ENCODE data around the gene DNM3. TPM values are rescaled to one million over a fixed set of nuclear protein-coding genes. Genes with fewer than 3 reads are reported as not detected.

The DNM3 gene
- total RNA-seq, 1 experiment from 2014 or later: 0.11 TPM

DNA sequence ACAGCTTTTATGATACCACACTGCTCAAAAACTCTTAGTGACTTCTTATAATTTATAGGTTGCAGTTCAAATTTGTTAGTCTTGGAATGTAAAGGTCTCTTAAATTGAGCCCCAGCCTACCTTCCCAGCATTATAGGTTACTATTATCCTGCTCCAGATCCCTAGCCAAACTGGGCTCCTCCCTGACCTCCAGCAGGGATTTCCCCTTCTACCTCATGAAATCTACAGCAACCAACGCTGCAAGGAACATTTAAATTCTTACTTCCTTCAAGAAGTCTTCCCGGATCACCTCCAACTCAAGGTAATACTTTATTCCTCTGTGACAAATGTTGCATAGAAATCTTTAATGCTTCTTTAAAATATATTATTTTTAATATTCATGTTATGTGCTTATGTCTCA, 324.1 kb downstream of the DNM3 start:
- no peak overlapping the region for H3K27ac Mint-ChIP-seq (ENCODE audit: unreplicated experiment)
- DNase-seq: no peak
- H3K4me3 ChIP-seq (ENCODE audit: low read depth, low read length): no peak overlapping the region
- H3K27me3 ChIP-seq (replicated peaks; ENCODE audit: control insufficient read depth, insufficient read depth, low read length): no peaks in the 10 kb centered on the region
- H3K27me3 Mint-ChIP-seq (ENCODE audit: insufficient read depth, unreplicated experiment): no peaks in the 10 kb centered on the region
- TF ChIP-seq, protein P1, sequence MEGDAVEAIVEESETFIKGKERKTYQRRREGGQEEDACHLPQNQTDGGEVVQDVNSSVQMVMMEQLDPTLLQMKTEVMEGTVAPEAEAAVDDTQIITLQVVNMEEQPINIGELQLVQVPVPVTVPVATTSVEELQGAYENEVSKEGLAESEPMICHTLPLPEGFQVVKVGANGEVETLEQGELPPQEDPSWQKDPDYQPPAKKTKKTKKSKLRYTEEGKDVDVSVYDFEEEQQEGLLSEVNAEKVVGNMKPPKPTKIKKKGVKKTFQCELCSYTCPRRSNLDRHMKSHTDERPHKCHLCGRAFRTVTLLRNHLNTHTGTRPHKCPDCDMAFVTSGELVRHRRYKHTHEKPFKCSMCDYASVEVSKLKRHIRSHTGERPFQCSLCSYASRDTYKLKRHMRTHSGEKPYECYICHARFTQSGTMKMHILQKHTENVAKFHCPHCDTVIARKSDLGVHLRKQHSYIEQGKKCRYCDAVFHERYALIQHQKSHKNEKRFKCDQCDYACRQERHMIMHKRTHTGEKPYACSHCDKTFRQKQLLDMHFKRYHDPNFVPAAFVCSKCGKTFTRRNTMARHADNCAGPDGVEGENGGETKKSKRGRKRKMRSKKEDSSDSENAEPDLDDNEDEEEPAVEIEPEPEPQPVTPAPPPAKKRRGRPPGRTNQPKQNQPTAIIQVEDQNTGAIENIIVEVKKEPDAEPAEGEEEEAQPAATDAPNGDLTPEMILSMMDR (IDR thresholded peaks at IDR 0.05; ENCODE audit: insufficient read depth in 1 of 2, low read depth in 1 of 2, low read length in 1 of 2, severe bottlenecking in 1 of 2, unreplicated experiment in 1 of 2): no peak
- peaks cover 14% of the 10 kb centered on the region for H3K4me1 Mint-ChIP-seq (ENCODE audit: low read depth, unreplicated experiment)
- no TSS peak for BruUV-seq (replicated peaks)
- H3K36me3 Mint-ChIP-seq (ENCODE audit: insufficient read depth, unreplicated experiment): no peaks in the 10 kb centered on the region
- intact Hi-C loops (cut with micrococcal nuclease; ENCODE audit: unreplicated experiment): no loop called here
- no peak overlapping the region for H3K4me3 Mint-ChIP-seq (ENCODE audit: unreplicated experiment)
- no peaks in the 10 kb centered on the region for H3K9me3 Mint-ChIP-seq (ENCODE audit: unreplicated experiment)
- H3K9me3 ChIP-seq: no peaks in the 10 kb centered on the region
- no peaks in the 10 kb centered on the region for H3K36me3 ChIP-seq (ENCODE audit: control insufficient read depth, insufficient read depth, low read length)
- H3K4me1 ChIP-seq: peaks cover 17% of the 10 kb centered on the region
- POLR2A ChIA-PET: no interaction called here
- CTCF ChIA-PET: no interaction called here

DNA sequence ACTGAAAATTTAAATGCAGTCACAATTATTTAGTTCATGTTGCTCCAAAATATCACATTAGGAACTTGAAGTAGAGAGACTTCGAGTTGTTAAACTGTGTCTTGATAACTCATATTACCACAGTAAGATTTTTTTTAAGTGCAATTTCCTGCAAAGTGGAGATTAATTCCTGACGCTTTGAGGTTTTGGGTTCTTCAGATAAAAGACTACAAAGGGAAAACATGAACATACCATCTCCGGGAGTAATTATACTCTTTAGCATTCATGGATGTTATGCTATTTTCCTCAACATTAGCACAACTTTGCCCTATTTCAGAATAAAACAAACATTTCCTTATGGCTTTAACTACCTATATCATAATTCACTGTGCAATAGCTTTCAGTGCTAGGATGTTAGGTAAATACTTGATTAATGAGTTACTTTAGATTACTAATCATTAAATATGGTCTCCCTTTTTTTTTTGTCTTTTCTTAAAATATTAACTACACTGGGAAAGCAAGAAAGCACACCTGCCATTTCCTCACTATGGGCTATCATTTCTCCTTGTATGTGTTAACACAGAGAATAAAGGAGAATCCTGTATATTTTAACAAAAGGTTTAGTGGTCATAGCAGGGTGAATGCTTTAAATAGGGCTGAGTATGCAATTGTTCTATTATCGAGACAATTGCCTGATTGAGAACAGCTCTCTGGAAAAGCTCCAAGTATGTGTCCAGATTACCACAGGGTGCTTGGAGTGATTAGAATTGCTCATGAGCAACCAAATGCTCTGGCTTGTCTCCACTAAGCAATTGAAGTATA, 326.7 kb downstream of the DNM3 start:
- H3K4me1 Mint-ChIP-seq (ENCODE audit: low read depth, unreplicated experiment): peaks cover 14% of the 10 kb centered on the region
- no peak overlapping the region for H3K27ac Mint-ChIP-seq (ENCODE audit: unreplicated experiment)
- no peaks in the 10 kb centered on the region for H3K36me3 Mint-ChIP-seq (ENCODE audit: insufficient read depth, unreplicated experiment)
- no TSS peak for BruUV-seq (replicated peaks)
- no peaks in the 10 kb centered on the region for H3K9me3 Mint-ChIP-seq (ENCODE audit: unreplicated experiment)
- TF ChIP-seq, protein P1 (IDR thresholded peaks at IDR 0.05; ENCODE audit: insufficient read depth in 1 of 2, low read depth in 1 of 2, low read length in 1 of 2, severe bottlenecking in 1 of 2, unreplicated experiment in 1 of 2): no peak
- ChIA-PET POLR2A (no interaction called here), CTCF (no interaction called here)
- no peak overlapping the region for H3K4me3 Mint-ChIP-seq (ENCODE audit: unreplicated experiment)
- no peaks in the 10 kb centered on the region for H3K9me3 ChIP-seq
- no peaks in the 10 kb centered on the region for H3K27me3 Mint-ChIP-seq (ENCODE audit: insufficient read depth, unreplicated experiment)
- no peak overlapping the region for H3K4me3 ChIP-seq (ENCODE audit: low read depth, low read length)
- intact Hi-C loops (cut with micrococcal nuclease; ENCODE audit: unreplicated experiment): no loop called here
- peak in 1 of 2 experiments; percentile 4 for DNase-seq
- peaks cover 17% of the 10 kb centered on the region for H3K4me1 ChIP-seq
- no peaks in the 10 kb centered on the region for H3K36me3 ChIP-seq (ENCODE audit: control insufficient read depth, insufficient read depth, low read length)
- H3K27me3 ChIP-seq (replicated peaks; ENCODE audit: control insufficient read depth, insufficient read depth, low read length): no peaks in the 10 kb centered on the region

DNA sequence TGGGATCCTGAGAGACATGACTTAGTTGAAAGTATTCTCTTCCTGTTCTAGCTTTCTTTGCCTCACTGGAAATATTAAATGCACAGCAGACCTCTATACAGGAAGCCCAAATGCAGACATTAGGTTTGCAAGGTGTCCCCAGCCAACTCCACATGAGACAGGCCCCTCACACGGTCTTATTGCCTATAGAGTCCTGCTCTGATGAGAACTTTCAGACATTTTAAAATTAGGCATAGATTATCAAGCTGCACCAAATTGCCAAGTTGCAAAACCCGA, 327.2 kb downstream of the DNM3 start:
- ChIA-PET CTCF (no interaction called here), POLR2A (no interaction called here)
- Histone ChIP-seq H3K4me1 (peaks cover 13% of the 10 kb centered on the region), H3K36me3 (ENCODE audit: control insufficient read depth, insufficient read depth, low read length) (no peaks in the 10 kb centered on the region), H3K9me3 (no peaks in the 10 kb centered on the region), H3K4me3 (ENCODE audit: low read depth, low read length) (no peak overlapping the region), H3K27me3 (replicated peaks; ENCODE audit: control insufficient read depth, insufficient read depth, low read length) (no peaks in the 10 kb centered on the region)
- intact Hi-C loops (cut with micrococcal nuclease; ENCODE audit: unreplicated experiment): no loop called here
- H3K27me3 Mint-ChIP-seq (ENCODE audit: insufficient read depth, unreplicated experiment): no peaks in the 10 kb centered on the region
- no peaks in the 10 kb centered on the region for H3K9me3 Mint-ChIP-seq (ENCODE audit: unreplicated experiment)
- no peak for DNase-seq
- no TSS peak for BruUV-seq (replicated peaks)
- H3K4me1 Mint-ChIP-seq (ENCODE audit: low read depth, unreplicated experiment): peaks cover 11% of the 10 kb centered on the region
- no peak overlapping the region for H3K4me3 Mint-ChIP-seq (ENCODE audit: unreplicated experiment)
- H3K27ac Mint-ChIP-seq (ENCODE audit: unreplicated experiment): no peak overlapping the region
- TF ChIP-seq, protein P1 (IDR thresholded peaks at IDR 0.05; ENCODE audit: insufficient read depth in 1 of 2, low read depth in 1 of 2, low read length in 1 of 2, severe bottlenecking in 1 of 2, unreplicated experiment in 1 of 2): no peak
- no peaks in the 10 kb centered on the region for H3K36me3 Mint-ChIP-seq (ENCODE audit: insufficient read depth, unreplicated experiment)

Measured in Caco-2 (cell line).